Neuron (in vitro differentiated cells): Measurements from ENCODE around the gene RSBN1L.
"Not testable (repeated sequence)": the region's sequence is repeated elsewhere in the genome, so short reads cannot be mapped to it uniquely, and the experiment has no call there.

Experiments used
- H2AFZ ChIP-seq: one replicate; pipeline ENCODE4 v1.6.1; 2013; ENCODE audit warnings: low read depth, mild to moderate bottlenecking, inconsistent platforms, low read length, moderate library complexity
- H3K27me3 ChIP-seq: one replicate; pipeline ENCODE4 v1.6.1; 2013; ENCODE audit warnings: low read length; ENCODE audit not compliant: insufficient read depth
- H3K36me3 ChIP-seq: one replicate; pipeline ENCODE4 v1.6.1; 2013; ENCODE audit warnings: low read length; ENCODE audit not compliant: insufficient read depth
- H3K4me1 ChIP-seq: one replicate; pipeline ENCODE4 v1.6.1; 2013; ENCODE audit warnings: low read length; ENCODE audit not compliant: insufficient read depth
- H3K4me3 ChIP-seq: 2 replicates; pipeline ENCODE4 v1.5.1; 2013; ENCODE audit warnings: mild to moderate bottlenecking, low read length, moderate library complexity
- H3K9me3 ChIP-seq: one replicate; pipeline ENCODE4 v1.6.1; 2013; ENCODE audit warnings: low read length

The RSBN1L gene

GRCh38 chr7:77717566-77717965 lies 21.3 kb downstream of the RSBN1L start:
- H3K9me3 ChIP-seq, H2AFZ ChIP-seq, H3K4me3 ChIP-seq, H3K27me3 ChIP-seq, H3K4me1 ChIP-seq, H3K36me3 ChIP-seq: not testable (repeated sequence)

GRCh38 chr7:77727527-77727926 lies 31.3 kb downstream of the RSBN1L start:
- H3K36me3 ChIP-seq, result no peaks in the 10 kb centered on the region
- no peak overlapping the region for H3K4me3 ChIP-seq
- peaks cover 21% of the 10 kb centered on the region for H3K4me1 ChIP-seq
- no peaks in the 10 kb centered on the region for H3K9me3 ChIP-seq
- H2AFZ ChIP-seq, result no peak overlapping the region
- no peaks in the 10 kb centered on the region for H3K27me3 ChIP-seq

GRCh38 chr7:77727936-77728701 lies 31.9 kb downstream of the RSBN1L start:
- Histone ChIP-seq H3K4me3 (no peak overlapping the region), H3K4me1 (peaks cover 21% of the 10 kb centered on the region), H2AFZ (no peak overlapping the region), H3K9me3 (no peaks in the 10 kb centered on the region), H3K36me3 (no peaks in the 10 kb centered on the region), H3K27me3 (no peaks in the 10 kb centered on the region)

GRCh38 chr7:77729574-77730348 lies 33.5 kb downstream of the RSBN1L start:
- Histone ChIP-seq H3K9me3 (no peaks in the 10 kb centered on the region), H3K4me3 (no peak overlapping the region), H2AFZ (no peak overlapping the region), H3K36me3 (no peaks in the 10 kb centered on the region), H3K4me1 (peaks cover 21% of the 10 kb centered on the region), H3K27me3 (no peaks in the 10 kb centered on the region)

GRCh38 chr7:77731716-77732115 lies 35.5 kb downstream of the RSBN1L start:
- H3K9me3 ChIP-seq, result no peaks in the 10 kb centered on the region
- peaks cover under 1% of the 10 kb centered on the region for H3K36me3 ChIP-seq
- H3K4me1 ChIP-seq, result peaks cover 21% of the 10 kb centered on the region
- H3K27me3 ChIP-seq, result no peaks in the 10 kb centered on the region
- H2AFZ ChIP-seq, result no peak overlapping the region
- no peak overlapping the region for H3K4me3 ChIP-seq

- H3K9me3 ChIP-seq, result no peaks in the 10 kb centered on the region
- H3K4me3 ChIP-seq, result no peak overlapping the region
- H3K27me3 ChIP-seq, result no peaks in the 10 kb centered on the region
- peaks cover 15% of the 10 kb centered on the region for H3K36me3 ChIP-seq
- peaks cover 10% of the 10 kb centered on the region for H3K4me1 ChIP-seq
- H2AFZ ChIP-seq, result no peak overlapping the region
Measured at GRCh38 chr7:77734659-77735421, 38.6 kb downstream of the RSBN1L start.

- Histone ChIP-seq H3K27me3 (no peaks in the 10 kb centered on the region), H3K4me3 (no peak overlapping the region), H3K9me3 (no peaks in the 10 kb centered on the region), H3K4me1 (peaks cover 4% of the 10 kb centered on the region), H2AFZ (no peak overlapping the region), H3K36me3 (peaks cover 15% of the 10 kb centered on the region)
Measured at GRCh38 chr7:77735457-77735856, 39.2 kb downstream of the RSBN1L start.

- no peak overlapping the region for H2AFZ ChIP-seq
- H3K27me3 ChIP-seq, result no peaks in the 10 kb centered on the region
- peaks cover 15% of the 10 kb centered on the region for H3K36me3 ChIP-seq
- H3K9me3 ChIP-seq, result no peaks in the 10 kb centered on the region
- H3K4me1 ChIP-seq, result no peaks in the 10 kb centered on the region
- H3K4me3 ChIP-seq, result no peak overlapping the region
Measured at GRCh38 chr7:77736991-77737390, 40.7 kb downstream of the RSBN1L start.

GRCh38 chr7:77738382-77738781 lies 42.1 kb downstream of the RSBN1L start:
- no peak overlapping the region for H2AFZ ChIP-seq

GRCh38 chr7:77738871-77739270 lies 42.6 kb downstream of the RSBN1L start:
- no peaks in the 10 kb centered on the region for H3K9me3 ChIP-seq
- peaks cover 15% of the 10 kb centered on the region for H3K36me3 ChIP-seq
- no peaks in the 10 kb centered on the region for H3K4me1 ChIP-seq
- H2AFZ ChIP-seq, result no peak overlapping the region
- H3K4me3 ChIP-seq, result no peak overlapping the region
- H3K27me3 ChIP-seq, result no peaks in the 10 kb centered on the region

More at GRCh38 chr7:77738382-77738781, 42.1 kb downstream of the RSBN1L start:
- H3K36me3 ChIP-seq, result peaks cover 15% of the 10 kb centered on the region
- no peak overlapping the region for H3K4me3 ChIP-seq
- no peaks in the 10 kb centered on the region for H3K27me3 ChIP-seq
- H3K9me3 ChIP-seq, result no peaks in the 10 kb centered on the region
- H3K4me1 ChIP-seq, result no peaks in the 10 kb centered on the region

- Histone ChIP-seq H3K9me3 (no peaks in the 10 kb centered on the region), H2AFZ (no peak overlapping the region), H3K27me3 (no peaks in the 10 kb centered on the region), H3K36me3 (peaks cover 15% of the 10 kb centered on the region), H3K4me3 (no peak overlapping the region), H3K4me1 (no peaks in the 10 kb centered on the region)
Measured at GRCh38 chr7:77740257-77740656, 44.0 kb downstream of the RSBN1L start.

- H3K4me1 ChIP-seq, result no peaks in the 10 kb centered on the region
- H3K4me3 ChIP-seq, result no peak overlapping the region
- no peak overlapping the region for H2AFZ ChIP-seq
- peaks cover 6% of the 10 kb centered on the region for H3K9me3 ChIP-seq
- no peaks in the 10 kb centered on the region for H3K27me3 ChIP-seq
- peaks cover 4% of the 10 kb centered on the region for H3K36me3 ChIP-seq
Measured at GRCh38 chr7:77743518-77743917, 47.3 kb downstream of the RSBN1L start.

GRCh38 chr7:77745746-77746145 lies 49.5 kb downstream of the RSBN1L start:
- Histone ChIP-seq H2AFZ (no peak overlapping the region), H3K27me3 (no peaks in the 10 kb centered on the region), H3K36me3 (peaks cover 15% of the 10 kb centered on the region), H3K4me1 (no peaks in the 10 kb centered on the region), H3K4me3 (no peak overlapping the region), H3K9me3 (peaks cover 6% of the 10 kb centered on the region)
